NCI-H446 (cell line): ENCODE data around the gene PRM3.
A peak's percentile ranks its signal among the peaks of the same experiment; 100 is the strongest.

Experiments
- DNase-seq, 2 experiments: peaks; one replicate each; lab custom pipeline; 2025; lab: John Stamatoyannopoulos, UW

PRM3 gene

GRCh38 chr16:11272921-11273720 is at the start of gene PRM3:
Gene PRM3 (minus strand): TSS chr16:11273629. CDS start chr16:11273595, 34 bp downstream.
- no peak for DNase-seq

- DNase-seq: no peak
Observed at GRCh38 chr16:11322823-11323222, 49.4 kb upstream of the PRM3 start.

GRCh38 chr16:11321662-11322061 is 48.2 kb upstream of the PRM3 start:
- no peak for DNase-seq

GRCh38 chr16:11320170-11320569 is 46.7 kb upstream of the PRM3 start:
- DNase-seq: no peak

- peak in 1 of 2 experiments; percentile 43 for DNase-seq
Observed at GRCh38 chr16:11319529-11320146, 46.2 kb upstream of the PRM3 start.

- no peak for DNase-seq
Observed at GRCh38 chr16:11318817-11319216, 45.4 kb upstream of the PRM3 start.

GRCh38 chr16:11316331-11317015 is 43.0 kb upstream of the PRM3 start:
- DNase-seq: no peak

- DNase-seq: no peak
Observed at GRCh38 chr16:11315510-11315909, 42.1 kb upstream of the PRM3 start.

- no peak for DNase-seq
Observed at GRCh38 chr16:11314309-11314894, 41.0 kb upstream of the PRM3 start.

- DNase-seq: no peak
Observed at GRCh38 chr16:11313493-11314308, 40.3 kb upstream of the PRM3 start.

GRCh38 chr16:11312718-11313492 is 39.5 kb upstream of the PRM3 start:
- no peak for DNase-seq

- no peak for DNase-seq
Observed at GRCh38 chr16:11310997-11311561, 37.6 kb upstream of the PRM3 start.

- DNase-seq: no peak
Observed at GRCh38 chr16:11310634-11310977, 37.2 kb upstream of the PRM3 start.

GRCh38 chr16:11309895-11310633 is 36.6 kb upstream of the PRM3 start:
- no peak for DNase-seq

GRCh38 chr16:11308493-11309283 is 35.3 kb upstream of the PRM3 start:
- no peak for DNase-seq

- no peak for DNase-seq
Observed at GRCh38 chr16:11307639-11308492, 34.4 kb upstream of the PRM3 start.

GRCh38 chr16:11306997-11307638 is 33.7 kb upstream of the PRM3 start:
- no peak for DNase-seq

GRCh38 chr16:11306381-11306780 is 33.0 kb upstream of the PRM3 start:
- DNase-seq: no peak
